ENCODE results near the gene GIMAP8. TPM values are rescaled to one million over a fixed set of nuclear protein-coding genes. Genes with fewer than 3 reads are reported as not detected.
"Not testable (repeated sequence)": the region's sequence is repeated elsewhere in the genome, so short reads cannot be mapped to it uniquely, and the experiment has no call there.

GIMAP8 gene
- total and polyA plus RNA-seq, 2 of the 8 experiments (the other 6 are each of a cell fraction or from before 2014, with no cell fraction given), result not detected

- H2AFZ ChIP-seq (ENCODE audit: low read length); H2BK12ac ChIP-seq (ENCODE audit: low read depth, low read length); CTCF ChIA-PET (ENCODE audit: partially characterized antibody); POLR2A ChIA-PET (ENCODE audit: partially characterized antibody); H4K8ac ChIP-seq (ENCODE audit: extremely low read depth, insufficient read depth, low read length); H3K79me2 ChIP-seq (ENCODE audit: control insufficient read depth in 1 of 2, insufficient read depth in 2 of 2, low read length in 2 of 2); H4K5ac ChIP-seq (ENCODE audit: insufficient read length, low read depth, low read length); H3K56ac ChIP-seq (replicated peaks; ENCODE audit: insufficient read length, low read depth, low read length); DNase-seq (ENCODE audit: low read depth in 1 of 2, low spot score in 2 of 2); H3K27ac ChIP-seq (ENCODE audit: low read depth, low read length); H2AK5ac ChIP-seq (ENCODE audit: low read depth, low read length); H3K27me3 ChIP-seq (replicated peaks in 1 of 4; ENCODE audit: control insufficient read depth in 3 of 4, extremely low read depth in 1 of 4, insufficient read depth in 3 of 4, low read length in 3 of 4); H3K9ac ChIP-seq (replicated peaks in 1 of 4; ENCODE audit: extremely low read depth in 1 of 4, low read depth in 3 of 4, low read length in 3 of 4); H3K4me3 ChIP-seq (ENCODE audit: extremely low read depth in 1 of 4, insufficient read depth in 2 of 4, low read depth in 3 of 4, low read length in 4 of 4); H3K23me2 ChIP-seq (ENCODE audit: low read depth, low read length); H3K23ac ChIP-seq (ENCODE audit: insufficient read length); H3K4ac ChIP-seq (replicated peaks; ENCODE audit: insufficient read length, low read depth, low read length); H3K4me2 ChIP-seq (ENCODE audit: insufficient read depth in 1 of 2, low read depth in 2 of 2, low read length in 2 of 2); H3K4me1 ChIP-seq (replicated peaks in 1 of 4; ENCODE audit: control insufficient read depth in 3 of 4, insufficient read depth in 4 of 4, low read length in 3 of 4); H2BK20ac ChIP-seq (ENCODE audit: low read length); H4K20me1 ChIP-seq (replicated peaks in 1 of 2; ENCODE audit: control insufficient read depth in 1 of 2, insufficient read depth in 2 of 2, low read length in 2 of 2); H2BK15ac ChIP-seq (ENCODE audit: low read length); H2BK120ac ChIP-seq (replicated peaks; ENCODE audit: low read depth, low read length); H3K36me3 ChIP-seq (ENCODE audit: control insufficient read depth in 2 of 4, insufficient read depth in 4 of 4, low read length in 3 of 4); H3K79me1 ChIP-seq (ENCODE audit: low read depth, low read length); H3K14ac ChIP-seq (ENCODE audit: insufficient read length); H4K91ac ChIP-seq (replicated peaks; ENCODE audit: insufficient read length, low read length); H3K18ac ChIP-seq (ENCODE audit: extremely low read depth, low read length); FAIRE-seq; H2BK5ac ChIP-seq (ENCODE audit: low read depth, low read length): not testable (repeated sequence)
- 87% methylated on average over 5 of the region's 5 CpGs; no CpG with 5 or more reads in 1 of the 2 experiments for WGBS, 2 experiments (ENCODE audit: extremely low coverage in 1 of 2, insufficient coverage in 1 of 2, insufficient read length in 1 of 2, insufficient replicate concordance in 2 of 2, low coverage in 1 of 2, low lambda C conversion rate in 2 of 2, missing lambda C conversion rate in 1 of 2)
- H3K9me3 ChIP-seq (ENCODE audit: insufficient read depth in 2 of 2, low read depth in 1 of 2, low read length in 1 of 2), result peaks cover 4 to 12% of the 10 kb centered on the region in 2 experiments; a peak in 3 of 4 replicates
These were observed 6.6 kb downstream of the GIMAP8 start for GRCh38 chr7:150457064-150457463.

All from H1 (cell line).